Large intestine (tissue), 3 donors: Measurements from ENCODE around the gene CIC. TPM values are rescaled to one million over a fixed set of nuclear protein-coding genes. Genes with fewer than 3 reads are reported as not detected.
"Not testable (repeated sequence)": the region's sequence is repeated elsewhere in the genome, so short reads cannot be mapped to it uniquely, and the experiment has no call there.

Experiments used
- DNase-seq, 2 donors: peaks; one replicate each; pipeline versions ENCODE4 v3.0.0 to v3.0.0-alpha.2; 2013
- H3K27ac ChIP-seq: one replicate; pipeline ENCODE4 v1.5.1; 2013; ENCODE audit warnings: low read length
- H3K27me3 ChIP-seq: 2 replicates; pipeline ENCODE4 v1.6.1; 2013; ENCODE audit warnings: low read length; ENCODE audit not compliant: control insufficient read depth, insufficient read depth
- H3K36me3 ChIP-seq: 2 replicates; pipeline ENCODE4 v1.6.1; 2013; ENCODE audit warnings: low read length; ENCODE audit not compliant: control insufficient read depth, insufficient read depth
- H3K4me1 ChIP-seq: one replicate; pipeline ENCODE4 v1.6.1; 2013; ENCODE audit warnings: low read length; ENCODE audit not compliant: control insufficient read depth, insufficient read depth
- H3K4me3 ChIP-seq: one replicate; pipeline ENCODE4 v1.5.1; 2013; ENCODE audit warnings: low read length
- H3K9me3 ChIP-seq: one replicate; pipeline ENCODE4 v1.6.1; 2013; ENCODE audit warnings: mild to moderate bottlenecking, low read depth, low read length, moderate library complexity; ENCODE audit not compliant: control insufficient read depth
- WGBS: methylation state at CpG from one replicate; pipeline ENCODE4 v1.1.5; 2013; ENCODE audit warnings: low lambda C conversion rate; ENCODE audit not compliant: insufficient coverage; 5-methylcytosine and 5-hydroxymethylcytosine counted together
- polyA plus RNA-seq: library from polyadenylated mRNA; unstranded; fragments of 120-200 nt; gene quantifications from one replicate; pipeline ENCODE4 v1.2.1, GENCODE V29; 2013

The CIC gene
- polyA plus RNA-seq, 1 donor = 43.4 TPM

DNA sequence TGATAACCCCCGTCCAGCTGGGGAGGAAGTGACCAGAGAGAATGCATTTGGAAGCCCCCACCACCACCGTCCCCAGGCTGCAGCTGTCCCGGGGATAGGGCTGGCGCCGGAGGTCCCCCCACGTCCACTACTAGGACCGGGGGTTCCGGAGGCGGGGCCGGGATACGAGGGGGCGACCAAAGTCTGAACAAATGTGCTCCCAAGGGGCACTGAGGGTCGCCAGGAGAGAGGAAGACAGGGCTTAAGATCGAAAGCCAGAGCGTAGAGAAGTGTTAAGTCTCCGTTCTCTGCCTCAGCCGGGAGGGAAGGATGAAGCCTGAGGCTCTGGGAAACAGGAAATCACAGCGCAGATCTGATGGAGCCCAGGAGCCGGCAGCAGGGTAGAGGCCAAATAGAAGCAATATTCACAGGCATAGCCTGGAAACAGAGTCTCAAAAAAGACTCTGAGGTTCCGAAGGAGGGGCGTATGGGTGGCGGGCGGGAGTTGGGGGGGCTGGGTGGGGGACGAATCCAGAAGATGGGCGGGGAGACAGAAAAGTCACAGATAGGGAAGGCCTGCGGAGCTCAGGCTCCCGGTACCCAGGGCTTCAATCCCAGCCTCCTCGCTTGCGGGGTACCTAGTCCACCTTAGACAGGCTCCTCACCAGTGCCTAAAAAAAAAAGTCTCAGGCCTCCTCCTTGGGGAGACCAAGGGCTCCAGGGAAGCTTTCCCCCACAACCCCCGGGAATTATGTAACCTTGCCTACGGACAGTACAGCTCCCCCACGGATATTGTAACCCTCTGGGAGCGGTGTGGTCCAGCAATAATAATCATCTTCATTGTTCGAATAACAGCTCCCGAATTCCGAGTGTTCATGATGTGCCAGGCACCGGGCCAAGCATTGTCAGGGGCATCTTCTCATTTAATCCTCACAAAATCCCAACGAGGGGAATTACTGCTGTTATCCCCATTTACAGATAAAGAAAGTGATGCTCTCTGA is 13.0 kb upstream of the CIC start:
- peak in 1 of 2 donors; percentile 68 for DNase-seq
- Histone ChIP-seq H3K27ac (peak overlapping the region; percentile 81), H3K36me3 (no peaks in the 10 kb centered on the region), H3K4me1 (peaks cover 39% of the 10 kb centered on the region), H3K9me3 (no peaks in the 10 kb centered on the region), H3K27me3 (no peaks in the 10 kb centered on the region), H3K4me3 (peak overlapping the region; percentile 56)
- WGBS = no CpG with 5 or more reads among the region's 38 CpGs

DNA sequence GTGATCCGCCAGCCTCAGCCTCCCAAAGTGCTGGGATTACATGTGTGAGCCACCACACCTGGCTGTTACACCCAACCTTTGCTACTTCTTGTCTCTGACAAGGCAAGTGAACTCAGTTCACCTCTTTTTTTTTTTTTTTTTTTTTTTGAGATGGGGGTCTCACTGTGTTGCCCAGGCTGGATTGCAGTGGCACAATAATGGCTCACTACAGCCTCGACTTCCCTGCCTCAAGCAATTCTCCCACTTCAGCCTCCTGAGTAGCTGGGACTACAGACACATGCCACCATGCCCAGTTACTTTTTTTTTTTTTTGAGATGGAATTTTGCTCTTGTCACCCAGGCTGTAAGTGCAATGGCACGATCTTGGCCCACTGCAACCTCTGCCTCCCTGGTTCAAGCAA is 11.2 kb upstream of the CIC start:
- H3K4me1 ChIP-seq = peaks cover 23% of the 10 kb centered on the region
- not testable (repeated sequence) for DNase-seq, H3K27me3 ChIP-seq, H3K9me3 ChIP-seq, H3K4me3 ChIP-seq, H3K27ac ChIP-seq, H3K36me3 ChIP-seq
- no CpG with 5 or more reads among the region's 3 CpGs for WGBS

DNA sequence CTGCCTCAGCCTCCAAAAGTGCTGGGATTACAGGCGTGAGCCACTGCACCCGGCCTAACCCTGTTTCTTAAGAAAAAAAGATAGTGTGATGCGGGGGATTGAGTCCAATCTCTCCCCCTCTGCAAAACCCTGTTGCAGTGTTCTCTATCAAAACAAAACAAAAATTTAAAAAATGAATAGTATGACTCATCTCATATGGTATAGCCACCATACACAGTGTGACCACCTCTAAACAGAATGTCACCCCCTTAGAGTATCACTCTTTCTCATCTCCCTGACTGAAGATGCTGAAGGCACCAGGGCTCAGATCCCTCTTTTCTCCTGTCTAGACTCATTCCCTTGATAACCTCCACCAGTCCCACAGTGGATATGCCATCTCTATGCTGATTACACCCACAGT is 7.3 kb upstream of the CIC start:
- peaks cover 10% of the 10 kb centered on the region for H3K4me1 ChIP-seq
- H3K27me3 ChIP-seq = no peaks in the 10 kb centered on the region
- H3K9me3 ChIP-seq = no peaks in the 10 kb centered on the region
- H3K36me3 ChIP-seq = no peaks in the 10 kb centered on the region
- no peak overlapping the region for H3K27ac ChIP-seq
- H3K4me3 ChIP-seq = no peak overlapping the region
- WGBS = no CpG with 5 or more reads among the region's 3 CpGs
- no peak for DNase-seq

DNA sequence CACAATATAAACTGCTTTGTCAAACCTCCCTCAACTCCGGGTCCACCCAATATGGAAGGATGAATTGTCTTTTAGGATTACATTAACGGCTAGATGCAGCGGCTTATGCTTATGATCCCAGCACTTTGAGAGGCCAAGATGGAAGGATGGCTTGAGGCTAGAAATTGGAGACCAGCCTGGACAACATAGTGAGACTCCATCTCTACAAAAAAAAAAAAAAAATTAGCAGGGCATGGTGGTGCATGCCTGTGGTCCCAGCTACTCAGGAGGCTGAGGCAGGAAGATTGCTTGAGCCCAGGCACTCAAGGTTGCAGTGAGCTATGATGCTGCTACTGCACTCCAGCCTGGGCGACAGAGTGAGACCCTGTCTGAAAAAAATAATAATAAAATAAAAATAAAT is 2.9 kb upstream of the CIC start:
- H3K4me1 ChIP-seq = peaks cover 20% of the 10 kb centered on the region
- H3K4me3 ChIP-seq, DNase-seq, H3K27ac ChIP-seq, H3K27me3 ChIP-seq, H3K36me3 ChIP-seq, H3K9me3 ChIP-seq: not testable (repeated sequence)
- no CpG with 5 or more reads among the region's 4 CpGs for WGBS

DNA sequence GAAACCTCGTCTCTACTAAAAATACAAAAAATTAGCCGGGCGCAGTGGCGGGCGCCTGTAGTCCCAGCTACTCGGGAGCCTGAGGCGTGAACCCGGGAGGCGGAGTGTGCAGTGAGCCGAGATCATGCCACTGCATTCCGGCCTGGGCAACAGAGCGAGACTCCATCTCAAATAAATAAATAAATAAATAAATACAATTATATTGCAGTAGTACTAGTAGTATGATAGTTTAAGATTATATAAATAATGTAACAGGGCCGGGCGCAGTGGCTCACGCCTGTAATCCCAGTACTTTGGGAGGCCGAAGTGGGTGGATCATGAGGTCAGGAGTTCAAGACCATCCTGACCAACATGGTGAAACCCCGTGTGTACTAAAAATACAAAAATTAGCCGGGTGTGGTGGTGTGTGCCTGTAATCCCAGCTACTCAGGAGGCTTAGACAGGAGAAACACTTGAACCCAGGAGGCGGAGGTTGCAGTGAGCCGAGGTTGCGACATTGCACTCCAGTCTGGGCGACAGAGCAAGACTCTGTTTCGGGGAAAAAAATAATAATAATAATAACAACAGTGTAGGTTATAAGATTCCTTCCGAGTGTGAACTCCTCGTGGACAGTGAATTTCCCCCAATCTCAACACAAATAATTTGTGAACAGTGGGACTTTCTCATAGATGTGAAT is 2.0 kb upstream of the CIC start:
- peaks cover 28% of the 10 kb centered on the region for H3K4me1 ChIP-seq
- not testable (repeated sequence) for H3K27ac ChIP-seq, DNase-seq, H3K4me3 ChIP-seq, H3K36me3 ChIP-seq, H3K27me3 ChIP-seq, H3K9me3 ChIP-seq
- WGBS = 88% methylated on average over 3 of the region's 25 CpGs

DNA sequence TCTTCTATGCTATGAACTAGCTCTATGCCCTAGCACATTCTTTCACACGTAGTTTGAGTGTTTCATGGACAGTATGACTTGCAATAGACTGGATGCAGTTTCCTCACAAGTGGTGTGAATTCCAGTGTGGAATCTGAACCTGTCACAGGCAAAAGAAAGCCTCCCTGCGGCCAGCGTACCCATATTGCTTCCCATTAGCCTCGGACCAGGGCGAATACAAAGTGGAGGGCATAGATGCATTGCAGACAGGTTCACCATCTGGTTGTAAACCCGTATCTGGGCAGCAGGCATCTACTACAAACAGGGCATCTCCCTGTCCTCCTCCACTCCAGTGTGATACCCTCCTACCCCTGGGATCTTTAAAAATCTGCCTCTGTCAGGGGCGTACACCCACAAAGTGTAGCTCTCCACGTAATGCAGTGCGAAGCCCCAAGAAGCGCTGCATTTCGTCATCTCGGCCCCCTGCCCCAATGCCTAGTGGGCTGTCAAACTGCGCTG is 1.4 kb upstream of the CIC start:
- H3K4me3 ChIP-seq = peak overlapping the region; percentile 70
- no CpG with 5 or more reads among the region's 13 CpGs for WGBS
- peaks cover 28% of the 10 kb centered on the region for H3K4me1 ChIP-seq

DNA sequence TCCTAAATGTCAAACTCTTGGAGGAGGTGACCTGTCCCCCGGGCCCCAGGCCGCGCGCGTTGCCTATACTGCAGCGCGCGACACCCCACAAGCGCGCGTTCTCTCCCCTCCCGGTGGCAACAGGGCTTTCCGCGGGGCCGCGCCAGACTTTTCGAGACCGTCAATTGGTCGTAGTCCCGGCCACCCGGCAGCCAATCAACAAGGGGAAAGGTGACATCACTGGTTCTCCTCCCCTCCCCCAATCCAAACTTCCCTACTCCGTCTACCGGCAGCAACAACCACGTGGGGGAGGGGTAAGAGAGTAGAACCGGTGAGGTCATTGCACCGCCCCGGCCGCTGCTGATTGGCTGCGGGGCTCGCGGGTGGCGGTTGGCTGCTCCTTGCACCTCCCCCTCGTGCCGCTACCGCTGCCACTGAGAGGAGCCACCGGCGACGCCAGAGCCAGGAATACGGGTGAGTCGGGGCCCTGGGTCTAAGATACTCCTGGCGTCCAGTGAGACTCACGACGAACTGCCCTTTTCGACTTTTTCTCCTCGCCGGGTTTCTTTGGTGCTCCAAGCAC is 829 bp upstream of the CIC start:
- no CpG with 5 or more reads among the region's 46 CpGs for WGBS
- DNase-seq = peak; percentile 100
- H3K9me3 ChIP-seq = no peaks in the 10 kb centered on the region
- peaks cover 18% of the 10 kb centered on the region for H3K36me3 ChIP-seq
- H3K4me3 ChIP-seq = peak overlapping the region; percentile 70
- peaks cover 28% of the 10 kb centered on the region for H3K4me1 ChIP-seq
- peak overlapping the region; percentile 90 for H3K27ac ChIP-seq
- no peaks in the 10 kb centered on the region for H3K27me3 ChIP-seq

More for the DNA sequence above, 1.4 kb upstream of the CIC start:
- H3K27ac ChIP-seq = peak overlapping the region; percentile 90
- peak in 1 of 2 donors; percentile 22 for DNase-seq
- H3K27me3 ChIP-seq = no peaks in the 10 kb centered on the region
- H3K9me3 ChIP-seq = no peaks in the 10 kb centered on the region
- peaks cover 13% of the 10 kb centered on the region for H3K36me3 ChIP-seq

DNA sequence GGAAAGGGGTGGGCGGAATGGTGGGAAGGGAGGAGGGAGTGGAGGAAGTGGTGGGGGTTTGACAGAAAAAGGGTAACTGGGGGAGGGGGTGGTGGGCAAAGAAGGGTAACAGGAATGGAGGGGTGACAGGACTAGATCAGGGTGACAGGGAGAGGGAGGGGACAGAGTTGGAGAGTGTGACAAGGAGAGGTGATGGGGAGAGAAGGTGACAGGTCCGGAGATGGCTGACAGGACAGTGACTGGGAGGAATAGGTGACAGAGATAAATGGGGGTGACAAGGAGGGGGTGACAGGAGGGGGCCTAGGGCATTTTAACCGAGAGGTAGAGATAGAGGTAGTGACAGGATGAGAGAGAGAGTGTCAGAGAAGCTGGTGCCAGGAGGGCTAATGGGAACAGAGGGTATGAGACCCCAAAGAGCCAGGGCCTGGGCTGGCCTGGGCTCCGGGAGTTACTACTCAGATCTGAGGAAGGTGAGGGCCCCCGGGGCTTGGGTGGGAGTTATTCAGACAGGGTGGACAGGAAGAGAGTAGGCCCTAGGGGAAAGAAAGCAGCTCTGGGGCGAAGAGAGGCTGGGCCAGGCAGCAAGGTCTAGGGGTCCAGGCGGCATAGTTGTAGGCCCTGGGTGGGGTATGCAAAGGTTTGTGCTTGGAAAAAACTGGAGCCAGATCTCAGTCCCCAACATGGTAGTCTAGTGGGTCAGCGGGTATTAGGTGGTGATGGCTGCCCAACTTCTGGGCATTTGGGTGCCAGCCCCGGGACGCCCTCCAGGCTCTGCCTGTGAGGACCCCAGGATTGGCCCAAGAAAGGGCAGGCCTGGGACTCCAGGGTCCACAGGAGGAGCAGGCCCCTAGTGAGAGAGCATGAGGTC is 660 bp downstream of the CIC start:
- DNase-seq = peak in 1 of 2 donors; percentile 44
- 0% methylated on average over 2 of the region's 10 CpGs for WGBS
- no peaks in the 10 kb centered on the region for H3K27me3 ChIP-seq
- peaks cover 33% of the 10 kb centered on the region for H3K36me3 ChIP-seq
- H3K4me1 ChIP-seq = peaks cover 28% of the 10 kb centered on the region
- peak overlapping the region; percentile 86 for H3K27ac ChIP-seq
- H3K4me3 ChIP-seq = peak overlapping the region; percentile 63
- no peaks in the 10 kb centered on the region for H3K9me3 ChIP-seq

DNA sequence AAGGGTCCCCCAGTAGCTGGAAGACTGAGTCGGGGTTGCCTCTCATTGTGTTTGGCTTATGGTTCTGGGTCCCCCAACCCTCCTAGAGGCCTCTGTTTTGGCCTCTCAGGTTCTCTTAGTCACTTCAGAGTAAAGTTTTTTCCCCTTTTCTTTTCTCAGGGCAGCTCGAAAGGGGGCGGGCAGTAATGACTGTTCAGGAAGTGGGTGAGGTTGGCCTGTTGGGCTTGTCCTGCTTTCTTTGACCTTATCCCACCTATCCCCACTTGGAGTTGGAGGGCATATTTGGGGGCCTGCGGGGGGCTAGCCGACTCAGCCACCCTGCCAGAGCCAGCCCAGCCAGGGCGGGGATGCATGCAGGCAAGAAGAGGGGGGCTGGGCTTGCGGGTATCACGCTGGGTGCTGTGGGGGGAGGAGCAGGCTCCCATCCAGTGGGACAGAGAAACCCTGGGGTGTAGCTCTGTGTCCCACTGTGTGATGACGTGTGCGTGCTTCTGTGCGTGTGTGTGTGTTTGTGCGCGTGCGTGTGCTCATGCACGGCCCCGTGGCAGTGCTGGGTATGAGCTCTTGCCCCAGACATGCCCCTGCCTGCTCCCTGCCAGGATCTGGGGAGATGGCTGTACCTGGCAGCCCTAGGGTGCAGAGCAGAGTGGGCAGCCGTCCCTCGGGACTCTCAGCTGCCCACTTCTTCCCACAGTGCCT is 1.4 kb downstream of the CIC start:
- DNase-seq = peak in 1 of 2 donors; percentile 54
- Histone ChIP-seq H3K27ac (peak overlapping the region; percentile 86), H3K4me1 (peaks cover 31% of the 10 kb centered on the region), H3K27me3 (no peaks in the 10 kb centered on the region), H3K36me3 (peaks cover 40% of the 10 kb centered on the region), H3K9me3 (no peaks in the 10 kb centered on the region), H3K4me3 (peak overlapping the region; percentile 63)
- WGBS = no CpG with 5 or more reads among the region's 18 CpGs
